ENCODE results near the gene CERS2. TPM values are rescaled to one million over a fixed set of nuclear protein-coding genes. Genes with fewer than 3 reads are reported as not detected.

CERS2 gene
- total RNA-seq, 1 experiment from 2014 or later, result 156 TPM

Other genes with a start within 250 kb of the CERS2 start
- 26.7 and 69.1 TPM in 2 replicates for gene CTSS, start 209.1 kb downstream of the CERS2 start, total RNA-seq (2014; rRNA removed; shearing (Covaris generic))
- gene CTSK, start 166.6 kb downstream of the CERS2 start, total RNA-seq (2014; rRNA removed; shearing (Covaris generic)), result 1.7 and 2.1 TPM in 2 replicates
- gene ARNT, start 98.2 kb downstream of the CERS2 start, total RNA-seq (2014; rRNA removed; shearing (Covaris generic)), result 30.2 and 38.7 TPM in 2 replicates
- gene CTXND2, start 87.7 kb downstream of the CERS2 start, total RNA-seq (2014; rRNA removed; shearing (Covaris generic)), result not detected in 2 replicates
- 27.8 and 31.6 TPM in 2 replicates for gene SETDB1, start 48.5 kb downstream of the CERS2 start, total RNA-seq (2014; rRNA removed; shearing (Covaris generic))
- gene ANXA9, start 7.5 kb upstream of the CERS2 start, total RNA-seq (2014; rRNA removed; shearing (Covaris generic)), result 0.25 TPM in 1 of 2 replicates, not detected in the other
- 7.0 and 8.9 TPM in 2 replicates for gene MINDY1, start 32.1 kb upstream of the CERS2 start, total RNA-seq (2014; rRNA removed; shearing (Covaris generic))
- 21.4 and 26.6 TPM in 2 replicates for gene PRUNE1, start 33.6 kb upstream of the CERS2 start, total RNA-seq (2014; rRNA removed; shearing (Covaris generic))
- 0.10 and 0.17 TPM in 2 replicates for gene BNIPL, start 61.8 kb upstream of the CERS2 start, total RNA-seq (2014; rRNA removed; shearing (Covaris generic))
- gene C1orf56, start 72.9 kb upstream of the CERS2 start, total RNA-seq (2014; rRNA removed; shearing (Covaris generic)), result 2.3 and 3.6 TPM in 2 replicates
- 56.2 and 65.4 TPM in 2 replicates for gene CDC42SE1, start 84.8 kb upstream of the CERS2 start, total RNA-seq (2014; rRNA removed; shearing (Covaris generic))
- gene MLLT11, start 85.6 kb upstream of the CERS2 start, total RNA-seq (2014; rRNA removed; shearing (Covaris generic)), result 43.2 and 46.5 TPM in 2 replicates
- 6.2 and 11.4 TPM in 2 replicates for gene GABPB2, start 95.9 kb upstream of the CERS2 start, total RNA-seq (2014; rRNA removed; shearing (Covaris generic))
- 0.12 and 0.79 TPM in 2 replicates for gene SEMA6C, start 171.8 kb upstream of the CERS2 start, total RNA-seq (2014; rRNA removed; shearing (Covaris generic))
- not detected in 2 replicates for gene TNFAIP8L2, start 181.8 kb upstream of the CERS2 start, total RNA-seq (2014; rRNA removed; shearing (Covaris generic))
- gene LYSMD1, start 191.1 kb upstream of the CERS2 start, total RNA-seq (2014; rRNA removed; shearing (Covaris generic)), result 7.6 and 9.7 TPM in 2 replicates
- gene SCNM1, start 191.3 kb upstream of the CERS2 start, total RNA-seq (2014; rRNA removed; shearing (Covaris generic)), result 82.1 and 92.2 TPM in 2 replicates
- not detected in 2 replicates for gene TMOD4, start 201.1 kb upstream of the CERS2 start, total RNA-seq (2014; rRNA removed; shearing (Covaris generic))
- 76.6 and 84.3 TPM in 2 replicates for gene VPS72, start 215.4 kb upstream of the CERS2 start, total RNA-seq (2014; rRNA removed; shearing (Covaris generic))
- 78.6 and 82.6 TPM in 2 replicates for gene PIP5K1A, start 223.7 kb upstream of the CERS2 start, total RNA-seq (2014; rRNA removed; shearing (Covaris generic))

All from M059J (cell line).